Measurements from ENCODE around the gene GKN1.

DNA sequence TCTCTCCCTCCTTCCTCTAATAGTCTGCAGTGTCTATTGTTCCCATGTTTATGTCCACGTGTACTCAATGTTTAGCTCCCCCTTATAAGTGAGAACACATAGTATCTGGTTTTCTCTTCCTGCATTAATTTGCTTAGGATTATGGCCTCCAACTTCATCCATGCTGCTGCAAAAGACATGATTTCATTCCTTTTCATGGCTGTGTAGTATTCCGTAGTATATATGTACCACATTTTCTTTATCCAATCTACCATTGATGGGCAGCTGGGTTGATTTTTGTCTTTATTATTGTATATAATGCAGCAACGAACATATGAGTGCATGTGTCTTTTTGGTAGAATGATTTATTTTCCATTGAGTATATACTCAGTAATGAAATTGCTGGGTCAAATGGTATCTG lies 35.5 kb upstream of the GKN1 start:
- TF ChIP-seq POLR2A (IDR thresholded peaks at IDR 0.05; ENCODE audit: low read depth, low read length) (no peak), POLR2AphosphoS5 (IDR thresholded peaks at IDR 0.05; ENCODE audit: low read depth, low read length) (no peak), TAF1 (IDR thresholded peaks at IDR 0.05; ENCODE audit: borderline replicate concordance, low read depth, low read length) (no peak)
